HG03378 (cell line): ENCODE results near the gene ZNF217.
"Not testable (repeated sequence)": the region's sequence is repeated elsewhere in the genome, so short reads cannot be mapped to it uniquely, and the experiment has no call there.

ENCODE experiments used
- ATAC-seq: cut with Tn5 transposase; IDR thresholded peaks from one replicate; pipeline ENCODE4 v1.9.1; 2021; ENCODE audit warnings: mild to moderate bottlenecking, moderate library complexity; ENCODE audit not compliant: unreplicated experiment

The ZNF217 gene

GRCh38 chr20:53622247-53623133 lies 28.9 kb upstream of the ZNF217 start:
- no peak for ATAC-seq

DNA sequence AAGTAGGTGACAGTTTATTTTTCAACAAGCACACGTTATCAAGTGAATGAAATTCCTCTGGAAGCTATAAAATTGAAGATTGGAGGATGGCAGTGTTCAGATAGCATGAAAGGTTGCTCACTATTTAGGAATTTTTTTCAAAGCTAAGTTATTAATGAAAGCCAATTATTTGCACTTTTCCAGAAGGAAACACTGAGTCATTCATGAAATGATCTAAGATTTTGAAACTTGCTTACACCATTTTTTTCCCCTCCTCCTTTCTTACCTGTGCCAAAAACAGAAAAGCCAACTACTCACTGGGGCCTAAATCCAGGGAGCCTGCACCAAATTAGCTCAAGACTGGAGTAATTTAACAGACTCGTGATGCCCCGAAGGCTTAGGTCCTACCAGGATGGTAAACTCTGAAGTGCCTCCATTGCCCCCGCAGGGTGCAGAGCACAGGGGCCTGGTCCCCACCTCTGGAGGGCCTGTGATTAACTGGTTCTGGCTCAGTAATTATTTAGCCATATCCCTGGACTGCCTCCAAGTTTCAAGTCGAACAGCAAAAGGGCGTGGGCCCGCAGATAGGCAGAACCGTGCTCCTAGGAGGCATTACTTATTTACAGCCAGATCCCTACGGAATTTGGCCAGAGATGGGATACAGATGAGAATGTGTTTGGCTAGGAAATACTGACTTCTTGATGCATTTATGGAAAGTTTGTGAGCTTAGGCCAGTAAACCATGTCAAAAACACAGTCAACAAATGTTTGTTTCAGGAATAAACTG lies 28.0 kb upstream of the ZNF217 start:
- ATAC-seq: no peak

DNA sequence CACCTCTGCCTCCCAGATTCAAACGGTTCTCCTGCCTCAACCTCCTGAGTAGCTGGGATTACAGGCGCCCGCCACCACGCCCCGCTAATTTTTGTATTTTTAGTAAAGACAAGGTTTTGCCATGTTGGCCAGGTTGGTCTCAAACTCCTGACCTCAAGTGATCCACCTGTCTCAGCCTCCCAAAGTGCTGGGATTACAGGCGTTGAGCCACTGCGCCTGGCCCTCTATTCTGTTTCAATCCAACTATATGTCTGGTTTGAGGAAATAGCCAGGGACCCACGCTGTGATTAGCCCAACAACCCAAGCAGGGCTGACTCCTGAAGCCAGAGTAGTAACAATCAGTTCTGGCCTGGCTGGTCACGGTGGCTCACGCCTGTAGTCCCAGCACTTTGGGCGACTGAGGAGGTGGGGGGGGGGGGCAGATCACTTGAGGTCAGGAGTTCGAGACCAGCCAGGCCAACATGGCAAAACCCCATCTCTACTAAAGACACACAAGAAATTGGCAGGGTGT lies 24.9 kb upstream of the ZNF217 start:
- ATAC-seq: not testable (repeated sequence)

DNA sequence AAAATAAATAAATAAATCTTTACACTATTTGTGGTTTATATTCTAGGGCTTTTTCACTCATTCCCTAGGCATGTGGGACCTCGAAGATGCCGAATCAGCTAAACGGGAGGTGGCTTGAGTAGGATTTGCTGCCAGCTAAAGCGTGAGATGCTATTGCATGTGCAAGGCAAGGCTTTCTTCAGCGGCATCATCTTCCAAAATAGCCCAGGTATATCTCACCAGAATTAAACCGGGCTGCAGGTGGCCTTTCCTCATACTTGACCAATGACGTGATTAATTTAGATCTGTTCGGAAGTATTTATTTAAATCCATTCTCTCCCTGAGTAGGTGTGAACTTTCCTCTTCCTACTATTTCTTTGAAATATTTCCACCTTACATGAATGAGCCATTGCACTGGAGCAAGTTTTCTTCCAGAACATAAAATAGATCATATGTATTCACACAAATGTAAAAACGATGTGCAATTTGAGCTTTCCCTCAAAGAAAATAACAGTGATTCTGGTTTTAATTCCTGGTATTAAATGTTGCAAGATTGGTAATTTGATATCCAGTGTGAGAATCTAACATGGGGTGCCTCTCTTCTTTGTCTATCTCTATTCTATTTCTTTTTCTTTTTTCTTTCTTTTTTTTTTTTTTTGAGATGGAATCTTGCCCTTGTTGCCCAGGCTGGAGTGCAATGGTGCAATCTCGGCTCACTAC lies 24.3 kb upstream of the ZNF217 start:
- no peak for ATAC-seq

DNA sequence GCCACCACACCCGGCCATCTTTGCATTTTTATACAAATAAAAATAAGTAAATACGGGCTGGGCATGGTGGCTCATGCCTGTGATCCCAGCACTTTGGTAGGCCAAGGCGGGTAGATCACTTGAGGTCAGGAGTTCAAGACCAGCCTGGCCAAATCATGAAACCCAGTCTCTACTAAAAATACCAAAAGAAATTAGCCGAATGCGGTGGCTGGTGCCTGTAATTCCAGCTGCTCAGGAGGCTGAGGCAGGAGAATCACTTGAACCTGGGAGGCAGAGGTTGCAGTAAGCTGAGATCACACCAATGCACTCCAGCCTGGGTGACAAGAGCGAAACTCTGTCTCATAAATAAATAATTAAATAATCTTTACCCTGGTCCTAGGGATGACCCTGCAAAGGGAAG lies 22.9 kb upstream of the ZNF217 start:
- ATAC-seq: not testable (repeated sequence)

GRCh38 chr20:53613748-53614147 lies 20.1 kb upstream of the ZNF217 start:
- no peak for ATAC-seq

DNA sequence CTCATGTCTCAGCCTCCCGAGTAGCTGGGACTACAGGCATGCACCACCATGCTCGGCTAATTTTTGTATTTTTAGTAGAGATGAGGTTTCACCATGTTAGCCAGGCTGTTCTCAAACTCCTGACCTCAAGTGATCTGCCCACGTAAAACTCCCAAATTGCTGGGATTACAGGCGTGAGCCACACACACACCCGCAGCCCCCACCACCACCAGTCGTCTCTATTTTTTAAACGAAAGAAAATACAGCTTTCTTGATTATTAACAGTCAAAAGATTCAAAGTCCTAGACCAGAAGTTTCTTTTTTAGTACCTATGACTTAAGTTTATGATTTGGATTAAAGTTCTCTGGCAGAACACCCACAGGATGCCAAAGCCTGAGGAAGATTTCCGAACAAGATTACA lies 18.6 kb upstream of the ZNF217 start:
- ATAC-seq: not testable (repeated sequence)

DNA sequence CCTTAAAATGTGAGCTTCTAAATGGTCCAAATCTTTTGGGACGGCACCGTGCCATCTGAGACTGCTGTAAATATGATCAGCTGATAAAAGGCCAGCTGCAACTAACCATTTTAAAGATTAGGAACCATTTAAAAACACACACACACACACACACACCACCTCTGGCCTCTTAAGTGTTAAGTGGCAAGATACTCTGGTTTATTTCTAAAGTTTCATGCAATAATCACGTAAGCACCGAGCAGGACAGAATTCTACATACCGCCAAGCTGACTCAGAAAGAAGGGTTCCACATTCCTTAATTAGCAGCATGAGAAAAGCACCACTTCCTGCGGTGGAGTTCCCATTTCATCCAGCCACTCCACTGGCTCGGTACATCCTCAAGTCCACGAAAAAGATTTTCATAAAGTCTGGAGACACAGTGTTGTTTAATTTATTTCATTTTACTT lies 17.8 kb upstream of the ZNF217 start:
- peak; percentile 45 for ATAC-seq

DNA sequence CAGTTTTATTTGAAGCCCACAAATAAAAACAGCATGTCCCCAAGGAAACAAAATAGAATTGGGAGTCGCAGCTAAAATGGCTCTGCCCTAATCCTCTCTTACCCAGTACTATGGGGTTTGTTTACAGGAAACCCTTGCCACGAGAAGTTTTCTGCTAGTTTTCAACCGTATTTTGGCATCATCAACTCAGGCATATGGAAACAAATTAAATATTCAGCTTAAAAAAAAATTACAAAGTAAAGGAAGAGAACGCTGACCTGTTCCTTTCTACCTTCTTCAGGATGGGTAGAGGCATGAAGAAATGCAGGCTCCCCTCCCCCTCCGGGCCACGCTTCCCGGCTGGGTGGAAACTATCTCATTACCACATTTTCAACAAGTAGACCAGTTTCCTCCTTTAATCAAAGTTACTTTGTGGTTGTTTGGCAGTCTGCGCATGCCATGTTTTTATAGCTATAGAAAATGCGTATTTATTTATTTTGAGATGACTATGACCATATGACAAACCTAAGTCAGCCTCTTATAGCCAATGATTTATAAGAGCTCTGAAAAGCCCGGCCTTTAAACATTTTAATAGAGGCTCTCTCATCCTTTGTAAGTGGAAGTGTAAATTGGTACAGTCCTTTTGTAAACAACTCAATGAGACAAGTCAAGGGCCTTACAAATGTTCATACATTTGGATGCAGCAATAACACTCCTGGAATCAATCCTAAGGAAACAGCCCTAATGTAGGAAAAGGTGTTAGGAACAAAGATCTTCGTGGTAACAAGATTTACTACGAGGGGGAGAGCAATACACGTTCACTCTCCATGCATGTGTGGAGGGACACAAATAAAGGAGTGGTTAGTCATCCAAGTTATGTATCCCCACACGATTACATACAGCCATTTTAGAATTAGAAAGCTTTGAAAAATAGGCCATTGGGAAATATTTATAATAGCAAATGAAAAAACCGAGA lies 16.1 kb upstream of the ZNF217 start:
- peak; percentile 44 for ATAC-seq

- ATAC-seq: no peak
Measured at GRCh38 chr20:53608456-53609452, 15.1 kb upstream of the ZNF217 start.

DNA sequence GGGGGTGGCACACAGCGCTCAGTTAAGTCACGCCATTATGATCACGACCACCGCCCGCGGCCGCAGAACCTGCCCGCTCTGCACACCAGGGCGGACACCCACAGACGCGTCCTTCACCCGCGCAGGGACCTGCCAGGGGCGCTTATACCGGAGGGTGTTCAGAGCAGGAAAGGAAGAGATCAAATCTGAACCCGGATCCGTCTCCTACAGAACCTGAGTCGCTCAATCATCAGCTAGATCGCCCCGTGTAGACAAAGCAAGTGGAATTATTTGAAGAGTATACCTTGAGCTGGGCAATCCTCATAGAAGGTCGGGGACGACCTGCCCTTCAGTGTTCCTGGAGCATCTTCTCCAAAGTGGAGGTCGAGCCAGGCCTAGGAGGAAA lies 14.4 kb upstream of the ZNF217 start:
- no peak for ATAC-seq

GRCh38 chr20:53606364-53606985 lies 12.8 kb upstream of the ZNF217 start:
- ATAC-seq: no peak

GRCh38 chr20:53605401-53605800 lies 11.8 kb upstream of the ZNF217 start:
- not testable (repeated sequence) for ATAC-seq

DNA sequence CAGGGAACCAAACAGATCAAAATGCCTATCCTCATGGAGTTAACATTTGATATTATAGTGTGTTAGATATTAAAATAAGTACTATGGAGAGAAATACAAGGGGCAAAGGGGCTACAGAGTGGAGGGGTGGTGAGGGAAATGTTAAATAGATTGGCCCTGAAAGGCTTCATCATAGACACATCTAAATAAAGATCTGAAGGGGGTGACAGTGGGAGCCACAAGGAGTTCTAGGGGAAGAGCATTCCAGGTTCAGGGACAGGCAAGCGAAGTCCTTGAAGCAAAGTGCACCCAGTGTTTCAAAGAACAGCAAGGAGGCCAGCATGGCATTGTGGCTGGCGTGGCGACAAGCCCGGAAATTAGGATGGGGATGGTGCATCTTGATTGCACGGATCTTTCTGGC lies 11.2 kb upstream of the ZNF217 start:
- ATAC-seq: not testable (repeated sequence)

- ATAC-seq: no peak
Measured at GRCh38 chr20:53602661-53603060, 9.0 kb upstream of the ZNF217 start.

DNA sequence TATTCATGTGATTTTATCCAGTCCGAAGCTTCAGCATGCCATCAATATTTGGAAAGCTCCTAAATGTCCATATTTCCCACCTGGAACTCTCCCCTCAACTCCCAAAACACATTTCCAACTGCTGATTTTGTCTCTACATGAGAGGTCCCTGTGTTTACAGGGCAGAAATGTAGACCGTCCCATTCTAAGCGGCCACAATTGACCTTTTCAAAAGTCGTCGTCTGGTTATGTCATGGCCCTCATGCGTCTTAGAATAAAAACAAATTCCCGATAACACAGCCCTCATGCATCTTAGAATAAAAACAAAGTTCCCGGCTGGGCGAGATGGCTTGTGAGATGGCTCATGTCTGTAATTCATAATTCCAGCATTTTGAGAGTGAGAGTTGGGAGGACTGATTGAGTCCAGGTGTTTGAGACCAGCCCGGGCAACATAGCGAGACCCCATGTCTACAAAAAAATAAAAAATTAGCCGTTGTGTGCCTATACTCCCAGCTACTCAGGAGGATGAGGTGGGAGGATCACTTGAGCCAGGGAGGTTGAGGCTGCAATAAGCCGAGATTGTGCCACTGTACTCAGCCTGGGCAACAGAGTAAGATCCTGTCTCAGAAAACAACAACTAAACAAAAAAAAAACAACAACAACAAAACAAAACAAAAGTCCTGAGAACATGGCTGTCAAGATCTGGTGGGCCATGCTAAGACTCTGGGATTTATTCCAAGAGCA lies 6.4 kb upstream of the ZNF217 start:
- ATAC-seq: no peak

GRCh38 chr20:53599378-53599777 lies 5.7 kb upstream of the ZNF217 start:
- no peak for ATAC-seq

DNA sequence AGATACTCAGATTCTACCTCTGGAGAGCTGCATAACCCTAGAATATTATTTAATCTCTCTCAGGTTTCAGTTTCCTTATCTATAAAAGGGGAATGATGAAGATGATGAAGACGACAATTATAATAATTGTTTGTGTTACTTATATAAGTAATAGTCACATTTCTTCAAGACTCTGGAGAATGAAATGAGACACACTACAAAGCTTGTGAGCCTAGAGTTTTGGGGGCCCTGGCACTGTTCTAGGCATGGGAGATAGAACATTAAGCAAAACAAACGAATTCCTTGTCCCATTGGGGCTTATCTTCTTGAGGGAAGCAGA lies 5.4 kb upstream of the ZNF217 start:
- no peak for ATAC-seq
